Gastrocnemius medialis (tissue), 4 donors: ENCODE data around the gene TANC1.

Experiments used
- POLR2A ChIP-seq, 2 donors: fragments of 450-650 bp; IDR thresholded peaks; one replicate each; pipeline ENCODE4 v1.6.1; 2017; ENCODE audit warnings: antibody characterized with exemption in 2 of 2, mild to moderate bottlenecking in 2 of 2, moderate library complexity in 2 of 2
- TF ChIP-seq, protein P1 (sequence below), 5 experiments: fragments of 450-650 bp in 3 of 5; fragments of 200-600 bp in 2 of 5; sonication (generic) in 2 of 5; IDR thresholded peaks in 4 of 5; conservative IDR thresholded peaks in 1 of 5; 1 replicate in 4 of 5; 2 replicates in 1 of 5; pipeline ENCODE4 v1.5.1; 2016 to 2019; ENCODE audit warnings: antibody characterized with exemption in 5 of 5, mild to moderate bottlenecking in 3 of 5, moderate library complexity in 3 of 5

DNA sequence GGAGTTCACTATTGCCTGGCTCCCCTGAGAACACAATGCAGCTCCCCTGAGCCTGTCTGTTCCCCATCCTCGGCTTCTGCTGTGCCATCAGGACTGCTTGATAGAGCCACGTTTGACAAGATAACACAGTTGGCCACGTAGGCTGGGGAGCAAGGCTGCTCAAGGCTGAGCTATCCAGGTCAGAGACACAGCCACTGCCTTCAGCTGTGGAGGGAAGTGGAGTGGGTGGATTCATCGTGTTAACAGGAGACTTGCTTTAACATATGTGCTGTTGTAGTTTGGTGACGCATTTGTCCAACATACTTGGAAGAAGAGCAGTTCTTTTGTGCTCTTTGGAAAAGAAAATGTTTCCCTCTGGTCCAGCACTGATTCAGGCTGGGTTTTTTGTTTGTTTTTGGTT is 249.2 kb downstream of the TANC1 start:
- TF ChIP-seq POLR2A (IDR thresholded peaks at IDR 0.05): no peak
- TF ChIP-seq, protein P1, sequence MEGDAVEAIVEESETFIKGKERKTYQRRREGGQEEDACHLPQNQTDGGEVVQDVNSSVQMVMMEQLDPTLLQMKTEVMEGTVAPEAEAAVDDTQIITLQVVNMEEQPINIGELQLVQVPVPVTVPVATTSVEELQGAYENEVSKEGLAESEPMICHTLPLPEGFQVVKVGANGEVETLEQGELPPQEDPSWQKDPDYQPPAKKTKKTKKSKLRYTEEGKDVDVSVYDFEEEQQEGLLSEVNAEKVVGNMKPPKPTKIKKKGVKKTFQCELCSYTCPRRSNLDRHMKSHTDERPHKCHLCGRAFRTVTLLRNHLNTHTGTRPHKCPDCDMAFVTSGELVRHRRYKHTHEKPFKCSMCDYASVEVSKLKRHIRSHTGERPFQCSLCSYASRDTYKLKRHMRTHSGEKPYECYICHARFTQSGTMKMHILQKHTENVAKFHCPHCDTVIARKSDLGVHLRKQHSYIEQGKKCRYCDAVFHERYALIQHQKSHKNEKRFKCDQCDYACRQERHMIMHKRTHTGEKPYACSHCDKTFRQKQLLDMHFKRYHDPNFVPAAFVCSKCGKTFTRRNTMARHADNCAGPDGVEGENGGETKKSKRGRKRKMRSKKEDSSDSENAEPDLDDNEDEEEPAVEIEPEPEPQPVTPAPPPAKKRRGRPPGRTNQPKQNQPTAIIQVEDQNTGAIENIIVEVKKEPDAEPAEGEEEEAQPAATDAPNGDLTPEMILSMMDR (IDR thresholded peaks at IDR 0.05 in 4 of 5, conservative IDR thresholded peaks at IDR 0.05 in 1 of 5): no peak
